ENCODE data around the gene BAZ1A. TPM values are rescaled to one million over a fixed set of nuclear protein-coding genes. Genes with fewer than 3 reads are reported as not detected.

BAZ1A gene
- total and polyA plus RNA-seq, 4 donors: 4.5 to 44.9 (median 13.3) TPM

- WGBS: 39% methylated on average over 1 of the region's 1 CpG
- no peak overlapping the region for H3K4me3 ChIP-seq (ENCODE audit: low read depth in 1 of 3, low read length in 3 of 3)
- peaks cover 0 to 2% (median 0%) of the 10 kb centered on the region in 4 donors for H3K4me1 ChIP-seq (ENCODE audit: control insufficient read depth in 4 of 4, insufficient read depth in 4 of 4, low read length in 3 of 4)
- H3K27ac ChIP-seq (ENCODE audit: low read depth in 1 of 2, low read length in 2 of 2): no peak overlapping the region
- no peak overlapping the region for H3K9ac ChIP-seq (ENCODE audit: low read depth in 1 of 2, low read length in 2 of 2)
- TF ChIP-seq, protein P1, sequence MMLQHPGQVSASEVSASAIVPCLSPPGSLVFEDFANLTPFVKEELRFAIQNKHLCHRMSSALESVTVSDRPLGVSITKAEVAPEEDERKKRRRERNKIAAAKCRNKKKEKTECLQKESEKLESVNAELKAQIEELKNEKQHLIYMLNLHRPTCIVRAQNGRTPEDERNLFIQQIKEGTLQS (IDR thresholded peaks at IDR 0.05): no peak
- TF ChIP-seq SP1 (IDR thresholded peaks at IDR 0.05): no peak
- TF ChIP-seq, protein P2, sequence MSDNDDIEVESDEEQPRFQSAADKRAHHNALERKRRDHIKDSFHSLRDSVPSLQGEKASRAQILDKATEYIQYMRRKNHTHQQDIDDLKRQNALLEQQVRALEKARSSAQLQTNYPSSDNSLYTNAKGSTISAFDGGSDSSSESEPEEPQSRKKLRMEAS (IDR thresholded peaks at IDR 0.05): no peak
- no peak for TF ChIP-seq GABPA (IDR thresholded peaks at IDR 0.05 in 1 of 2, conservative IDR thresholded peaks at IDR 0.05 in 1 of 2)
- no peak for TF ChIP-seq EGR1 (IDR thresholded peaks at IDR 0.05; ENCODE audit: low read depth in 2 of 2)
- TF ChIP-seq REST (IDR thresholded peaks at IDR 0.05): no peak
- TF ChIP-seq HNF4A (conservative IDR thresholded peaks at IDR 0.05): no peak
- no peak for TF ChIP-seq TAF1 (conservative IDR thresholded peaks at IDR 0.05)
- TF ChIP-seq FOXA1 (IDR thresholded peaks at IDR 0.05): no peak
- no peak for TF ChIP-seq NR2F2 (IDR thresholded peaks at IDR 0.05)
- no peak for DNase-seq (ENCODE audit: low spot score)
- H3K9me3 ChIP-seq (ENCODE audit: control insufficient read depth in 4 of 4, low read length in 3 of 4): no peaks in the 10 kb centered on the region
- H3K36me3 ChIP-seq (ENCODE audit: control insufficient read depth in 4 of 4, insufficient read depth in 3 of 4, low read depth in 1 of 4, low read length in 3 of 4): no peaks in the 10 kb centered on the region
- H3K27me3 ChIP-seq (ENCODE audit: control insufficient read depth in 4 of 4, insufficient read depth in 4 of 4, low read length in 3 of 4): no peaks in the 10 kb centered on the region
These were observed 15.8 kb upstream of the BAZ1A start for GRCh38 chr14:34890937-34891336.

- 95% methylated on average over 2 of the region's 2 CpGs for WGBS
- H3K4me1 ChIP-seq (ENCODE audit: control insufficient read depth in 4 of 4, insufficient read depth in 4 of 4, low read length in 3 of 4): peaks cover 0 to 2% (median 0%) of the 10 kb centered on the region in 4 donors
These were observed 13.0 kb upstream of the BAZ1A start for GRCh38 chr14:34888186-34888585.

More at GRCh38 chr14:34888186-34888585, 13.0 kb upstream of the BAZ1A start:
- Histone ChIP-seq H3K27ac (ENCODE audit: low read depth in 1 of 2, low read length in 2 of 2) (no peak overlapping the region), H3K4me3 (ENCODE audit: low read depth in 1 of 3, low read length in 3 of 3) (no peak overlapping the region), H3K9ac (ENCODE audit: low read depth in 1 of 2, low read length in 2 of 2) (no peak overlapping the region), H3K27me3 (ENCODE audit: control insufficient read depth in 4 of 4, insufficient read depth in 4 of 4, low read length in 3 of 4) (no peaks in the 10 kb centered on the region), H3K9me3 (ENCODE audit: control insufficient read depth in 4 of 4, low read length in 3 of 4) (no peaks in the 10 kb centered on the region), H3K36me3 (ENCODE audit: control insufficient read depth in 4 of 4, insufficient read depth in 3 of 4, low read depth in 1 of 4, low read length in 3 of 4) (no peaks in the 10 kb centered on the region)
- TF ChIP-seq, protein P3, sequence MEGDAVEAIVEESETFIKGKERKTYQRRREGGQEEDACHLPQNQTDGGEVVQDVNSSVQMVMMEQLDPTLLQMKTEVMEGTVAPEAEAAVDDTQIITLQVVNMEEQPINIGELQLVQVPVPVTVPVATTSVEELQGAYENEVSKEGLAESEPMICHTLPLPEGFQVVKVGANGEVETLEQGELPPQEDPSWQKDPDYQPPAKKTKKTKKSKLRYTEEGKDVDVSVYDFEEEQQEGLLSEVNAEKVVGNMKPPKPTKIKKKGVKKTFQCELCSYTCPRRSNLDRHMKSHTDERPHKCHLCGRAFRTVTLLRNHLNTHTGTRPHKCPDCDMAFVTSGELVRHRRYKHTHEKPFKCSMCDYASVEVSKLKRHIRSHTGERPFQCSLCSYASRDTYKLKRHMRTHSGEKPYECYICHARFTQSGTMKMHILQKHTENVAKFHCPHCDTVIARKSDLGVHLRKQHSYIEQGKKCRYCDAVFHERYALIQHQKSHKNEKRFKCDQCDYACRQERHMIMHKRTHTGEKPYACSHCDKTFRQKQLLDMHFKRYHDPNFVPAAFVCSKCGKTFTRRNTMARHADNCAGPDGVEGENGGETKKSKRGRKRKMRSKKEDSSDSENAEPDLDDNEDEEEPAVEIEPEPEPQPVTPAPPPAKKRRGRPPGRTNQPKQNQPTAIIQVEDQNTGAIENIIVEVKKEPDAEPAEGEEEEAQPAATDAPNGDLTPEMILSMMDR (IDR thresholded peaks at IDR 0.05; ENCODE audit: low read depth, low read length, missing input control): no peak
- TF ChIP-seq JUND (IDR thresholded peaks at IDR 0.05) (no peak), YY1 (IDR thresholded peaks at IDR 0.05) (no peak), TAF1 (conservative IDR thresholded peaks at IDR 0.05) (no peak), GABPA (IDR thresholded peaks at IDR 0.05 in 1 of 2, conservative IDR thresholded peaks at IDR 0.05 in 1 of 2) (no peak), REST (IDR thresholded peaks at IDR 0.05) (no peak), ZBTB33 (IDR thresholded peaks at IDR 0.05) (no peak), FOXA1 (IDR thresholded peaks at IDR 0.05) (no peak), HNF4A (conservative IDR thresholded peaks at IDR 0.05) (no peak), RXRA (IDR thresholded peaks at IDR 0.05) (no peak), HNF4G (IDR thresholded peaks at IDR 0.05) (no peak), NR2F2 (IDR thresholded peaks at IDR 0.05) (no peak)
- TF ChIP-seq, protein P1 (IDR thresholded peaks at IDR 0.05): no peak
- TF ChIP-seq, protein P2 (IDR thresholded peaks at IDR 0.05): no peak
- no peak for DNase-seq (ENCODE audit: low spot score)

Measured in liver (tissue), 9 donors.